Astrocyte of the cerebellum (primary cell): ENCODE measurements around the gene SHMT2.

ENCODE experiments used
- DNase-seq: peaks from one replicate; pipeline ENCODE4 v3.0.0-alpha.2; 2011; ENCODE audit warnings: low read depth
- H3K4me3 ChIP-seq: 2 replicates; pipeline ENCODE4 v1.5.1; 2011; ENCODE audit warnings: mild to moderate bottlenecking, low read depth, low read length, moderate library complexity
- in situ Hi-C: cut with HindIII; loops from 2 replicates; pipeline ENCODE4 v1.10.0; 2017; ENCODE audit warnings: low sequenced_read_pairs
- TF ChIP-seq, protein P1 (sequence below): IDR thresholded peaks from 2 replicates; pipeline ENCODE4 v1.5.1; 2012; ENCODE audit warnings: low read length, low read depth, moderate library complexity, mild to moderate bottlenecking; ENCODE audit errors: missing control alignments

The SHMT2 gene

DNA sequence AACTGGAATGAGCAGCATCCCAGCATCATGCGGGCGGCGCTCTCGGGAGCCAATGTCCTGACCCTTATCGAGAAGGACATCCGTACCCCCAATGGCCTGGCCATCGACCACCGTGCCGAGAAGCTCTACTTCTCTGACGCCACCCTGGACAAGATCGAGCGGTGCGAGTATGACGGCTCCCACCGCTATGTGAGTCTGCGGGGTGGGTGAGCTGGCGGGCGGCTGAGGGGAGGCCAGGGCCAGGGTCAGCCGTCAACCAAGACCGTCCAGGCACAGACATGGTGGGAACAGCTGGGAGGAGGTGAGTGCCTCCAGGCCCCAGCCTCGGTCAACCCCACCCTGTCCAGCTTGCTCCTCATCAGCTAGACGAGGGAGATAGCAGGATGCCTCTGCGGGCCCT lies 38.7 kb upstream of the SHMT2 start:
- DNase-seq: no peak
- H3K4me3 ChIP-seq: no peak overlapping the region
- TF ChIP-seq, protein P1, sequence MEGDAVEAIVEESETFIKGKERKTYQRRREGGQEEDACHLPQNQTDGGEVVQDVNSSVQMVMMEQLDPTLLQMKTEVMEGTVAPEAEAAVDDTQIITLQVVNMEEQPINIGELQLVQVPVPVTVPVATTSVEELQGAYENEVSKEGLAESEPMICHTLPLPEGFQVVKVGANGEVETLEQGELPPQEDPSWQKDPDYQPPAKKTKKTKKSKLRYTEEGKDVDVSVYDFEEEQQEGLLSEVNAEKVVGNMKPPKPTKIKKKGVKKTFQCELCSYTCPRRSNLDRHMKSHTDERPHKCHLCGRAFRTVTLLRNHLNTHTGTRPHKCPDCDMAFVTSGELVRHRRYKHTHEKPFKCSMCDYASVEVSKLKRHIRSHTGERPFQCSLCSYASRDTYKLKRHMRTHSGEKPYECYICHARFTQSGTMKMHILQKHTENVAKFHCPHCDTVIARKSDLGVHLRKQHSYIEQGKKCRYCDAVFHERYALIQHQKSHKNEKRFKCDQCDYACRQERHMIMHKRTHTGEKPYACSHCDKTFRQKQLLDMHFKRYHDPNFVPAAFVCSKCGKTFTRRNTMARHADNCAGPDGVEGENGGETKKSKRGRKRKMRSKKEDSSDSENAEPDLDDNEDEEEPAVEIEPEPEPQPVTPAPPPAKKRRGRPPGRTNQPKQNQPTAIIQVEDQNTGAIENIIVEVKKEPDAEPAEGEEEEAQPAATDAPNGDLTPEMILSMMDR: no peak
- in situ Hi-C loops: no loop called here

DNA sequence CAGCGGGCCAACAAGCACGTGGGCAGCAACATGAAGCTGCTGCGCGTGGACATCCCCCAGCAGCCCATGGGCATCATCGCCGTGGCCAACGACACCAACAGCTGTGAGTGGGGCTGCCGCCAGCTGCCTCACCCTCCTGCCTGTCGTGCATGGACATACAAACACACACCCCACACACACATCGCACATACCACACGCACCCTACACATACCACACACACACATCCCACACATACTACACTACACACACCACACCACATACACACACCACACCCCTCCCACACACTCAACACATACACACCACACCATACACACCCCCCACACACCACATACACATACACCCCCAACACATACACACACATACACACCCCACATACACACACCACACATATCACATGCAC lies 38.1 kb upstream of the SHMT2 start:
- in situ Hi-C loops: no loop called here
- no peak overlapping the region for H3K4me3 ChIP-seq
- TF ChIP-seq, protein P1: no peak
- DNase-seq: no peak

DNA sequence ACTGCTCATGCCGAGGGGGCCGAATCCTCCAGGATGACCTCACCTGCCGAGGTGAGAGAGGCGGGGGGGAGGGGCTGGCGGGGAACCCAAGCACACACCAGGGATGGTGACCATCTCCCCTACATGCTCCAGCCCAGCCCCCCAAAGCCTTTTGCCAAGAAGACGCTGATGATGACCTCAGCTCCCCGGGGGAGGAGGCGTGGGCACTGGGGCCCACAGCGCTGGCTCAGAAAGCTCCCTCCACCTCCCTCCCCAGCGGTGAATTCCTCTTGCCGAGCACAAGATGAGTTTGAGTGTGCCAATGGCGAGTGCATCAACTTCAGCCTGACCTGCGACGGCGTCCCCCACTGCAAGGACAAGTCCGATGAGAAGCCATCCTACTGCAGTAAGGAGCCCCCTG lies 36.6 kb upstream of the SHMT2 start:
- no peak overlapping the region for H3K4me3 ChIP-seq
- no peak for DNase-seq
- in situ Hi-C loops: no loop called here
- TF ChIP-seq, protein P1: no peak

DNA sequence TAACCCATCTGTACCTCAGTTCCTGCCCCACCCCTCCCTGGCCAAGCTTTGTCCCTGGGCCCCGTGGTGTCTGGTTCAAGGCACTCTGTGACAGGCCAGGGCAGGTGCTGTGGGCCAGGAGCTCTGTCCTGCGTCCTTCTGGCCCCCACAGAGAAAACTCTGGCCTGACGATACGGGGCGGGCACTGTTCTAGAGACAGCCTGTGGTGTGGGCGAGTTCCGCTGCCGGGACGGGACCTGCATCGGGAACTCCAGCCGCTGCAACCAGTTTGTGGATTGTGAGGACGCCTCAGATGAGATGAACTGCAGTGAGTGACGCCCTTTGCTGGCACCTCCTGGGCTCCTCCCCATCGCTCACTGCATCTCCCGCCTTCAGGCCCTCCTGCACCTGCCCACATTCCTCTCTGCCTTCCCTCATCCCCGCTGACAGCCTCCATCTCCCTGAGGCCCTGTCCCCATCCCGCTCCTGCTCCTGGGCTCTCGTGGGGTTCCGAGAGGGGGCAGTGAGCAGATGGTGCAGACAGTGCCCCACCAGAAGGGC lies 35.7 kb upstream of the SHMT2 start:
- in situ Hi-C loops: no loop called here
- H3K4me3 ChIP-seq: no peak overlapping the region
- TF ChIP-seq, protein P1: no peak
- no peak for DNase-seq

DNA sequence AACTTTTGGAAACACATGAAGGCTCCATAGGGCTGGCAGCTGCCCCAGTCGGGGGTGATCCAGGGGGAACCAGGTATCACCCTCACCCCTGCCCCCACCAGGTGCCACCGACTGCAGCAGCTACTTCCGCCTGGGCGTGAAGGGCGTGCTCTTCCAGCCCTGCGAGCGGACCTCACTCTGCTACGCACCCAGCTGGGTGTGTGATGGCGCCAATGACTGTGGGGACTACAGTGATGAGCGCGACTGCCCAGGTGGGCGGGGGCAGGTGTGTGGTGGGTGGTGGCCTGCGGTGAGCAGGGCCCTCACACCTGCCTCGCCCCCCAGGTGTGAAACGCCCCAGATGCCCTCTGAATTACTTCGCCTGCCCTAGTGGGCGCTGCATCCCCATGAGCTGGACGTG lies 35.3 kb upstream of the SHMT2 start:
- H3K4me3 ChIP-seq: no peak overlapping the region
- TF ChIP-seq, protein P1: no peak
- DNase-seq: no peak
- in situ Hi-C loops: no loop called here

DNA sequence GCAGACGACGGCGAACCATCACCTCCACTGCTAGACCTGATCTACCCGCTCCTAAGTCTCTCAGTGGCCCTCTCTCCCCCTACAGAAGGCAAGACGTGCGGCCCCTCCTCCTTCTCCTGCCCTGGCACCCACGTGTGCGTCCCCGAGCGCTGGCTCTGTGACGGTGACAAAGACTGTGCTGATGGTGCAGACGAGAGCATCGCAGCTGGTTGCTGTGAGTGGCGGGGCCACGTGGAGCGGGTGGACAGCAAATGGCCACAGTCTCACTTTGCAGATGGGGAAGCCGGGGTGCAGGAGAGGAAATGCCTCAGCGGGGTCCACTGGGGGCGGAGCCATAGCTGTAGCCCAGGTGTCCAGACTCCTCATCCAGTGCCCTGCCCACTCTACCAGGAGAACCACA lies 34.3 kb upstream of the SHMT2 start:
- in situ Hi-C loops: no loop called here
- no peak for DNase-seq
- H3K4me3 ChIP-seq: no peak overlapping the region
- TF ChIP-seq, protein P1: no peak
